NK-92 (cell line): Measurements from ENCODE around the gene NUF2.
"Not testable (repeated sequence)": the region's sequence is repeated elsewhere in the genome, so short reads cannot be mapped to it uniquely, and the experiment has no call there.

Experiments
- DNase-seq: peaks from one replicate; lab custom pipeline; 2025; ENCODE audit not compliant: unreplicated experiment; lab: John Stamatoyannopoulos, UW

NUF2 gene

DNA sequence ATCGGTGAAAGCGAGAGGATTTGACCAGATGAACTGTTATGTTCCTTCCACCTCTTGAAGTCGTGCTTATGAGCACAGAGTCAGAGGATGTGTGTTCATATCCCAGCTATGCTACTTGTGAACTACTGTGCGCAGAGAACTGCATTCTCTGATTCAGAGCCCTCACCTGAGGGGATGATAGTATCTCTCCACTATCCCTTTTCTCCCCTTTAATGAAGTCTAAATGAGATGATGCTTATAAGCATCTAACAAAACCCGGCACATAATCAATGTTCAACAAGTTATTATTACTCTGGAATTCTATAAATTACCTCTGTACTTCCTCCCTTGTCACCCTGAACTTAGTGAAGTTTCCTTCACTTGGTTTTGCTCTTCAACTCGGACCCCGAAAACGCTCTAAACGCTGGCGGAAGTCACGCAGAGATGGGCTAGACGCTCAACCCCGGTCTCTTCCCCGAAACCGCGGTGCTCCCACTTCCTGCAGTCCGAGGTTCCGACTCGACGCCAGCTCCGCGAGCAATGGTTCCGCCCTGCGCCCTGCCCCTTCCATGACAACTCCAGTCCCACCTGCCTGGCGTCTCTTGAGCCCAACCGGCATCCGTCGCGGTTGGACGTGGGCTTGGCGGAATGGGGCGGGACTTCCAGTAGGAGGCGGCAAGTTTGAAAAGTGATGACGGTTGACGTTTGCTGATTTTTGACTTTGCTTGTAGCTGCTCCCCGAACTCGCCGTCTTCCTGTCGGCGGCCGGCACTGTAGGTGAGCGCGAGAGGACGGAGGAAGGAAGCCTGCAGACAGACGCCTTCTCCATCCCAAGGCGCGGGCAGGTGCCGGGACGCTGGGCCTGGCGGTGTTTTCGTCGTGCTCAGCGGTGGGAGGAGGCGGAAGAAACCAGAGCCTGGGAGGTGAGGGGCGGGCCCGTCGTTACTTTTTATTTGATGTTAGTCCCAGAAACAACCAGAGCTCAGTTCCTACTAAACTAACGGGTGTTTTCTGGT is at the start of gene NUF2:
TSS of gene NUF2 (plus strand) at position 644 of the 995 bp plus-strand sequence. CDS start 4,098 bp downstream, outside the sequence.
- peak; percentile 84 for DNase-seq

DNA sequence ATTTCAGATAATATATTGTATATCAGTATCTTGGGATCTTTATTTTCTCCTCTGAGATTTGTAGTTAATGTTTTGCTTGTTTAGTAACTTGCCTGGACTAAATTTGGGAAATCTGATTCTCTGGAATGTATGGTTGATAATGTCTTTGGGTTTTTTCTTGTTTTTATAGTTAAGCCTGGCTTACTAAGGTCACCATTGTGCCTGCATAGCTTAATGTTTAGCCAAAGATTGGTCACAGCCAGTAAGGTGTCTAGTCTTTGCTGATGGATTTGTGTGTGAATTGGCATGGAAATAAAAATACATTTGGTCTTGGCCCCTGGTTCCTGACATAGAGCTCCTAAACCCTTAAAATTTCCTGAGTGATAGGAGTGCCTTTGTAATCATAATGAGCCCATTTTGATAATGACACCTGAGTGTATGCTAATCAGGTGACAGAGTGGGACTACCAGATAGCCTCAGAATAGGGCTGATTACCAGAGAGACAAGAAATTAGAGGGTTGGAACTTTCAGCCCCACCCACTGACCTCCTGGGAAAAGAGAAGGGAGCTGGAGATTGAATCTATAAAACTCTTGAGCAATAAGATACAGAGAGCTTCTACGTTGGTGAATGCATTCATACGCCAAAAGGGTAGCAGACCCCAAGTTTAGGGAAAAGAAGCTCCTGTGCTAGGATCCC is 47.9 kb upstream of the NUF2 start:
- no peak for DNase-seq

DNA sequence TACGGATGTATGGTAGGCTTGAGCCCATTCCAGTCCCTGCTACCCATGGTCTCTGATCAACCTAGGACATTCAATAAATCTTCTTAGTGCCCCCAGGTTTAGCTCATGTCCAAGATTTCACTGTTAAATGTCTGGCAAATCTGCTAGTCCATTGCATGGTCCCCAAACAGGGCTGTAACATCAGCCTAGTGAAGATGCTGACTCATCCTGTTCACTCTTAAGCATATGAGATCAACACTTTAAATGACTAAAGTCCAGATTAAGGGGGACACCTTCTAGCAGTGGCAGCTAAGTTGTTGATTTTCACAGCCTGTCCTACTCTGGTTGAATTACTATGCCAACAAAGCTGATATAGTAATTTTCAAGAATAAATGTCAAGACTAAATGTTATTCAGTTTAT is 46.5 kb upstream of the NUF2 start:
- DNase-seq = no peak

DNA sequence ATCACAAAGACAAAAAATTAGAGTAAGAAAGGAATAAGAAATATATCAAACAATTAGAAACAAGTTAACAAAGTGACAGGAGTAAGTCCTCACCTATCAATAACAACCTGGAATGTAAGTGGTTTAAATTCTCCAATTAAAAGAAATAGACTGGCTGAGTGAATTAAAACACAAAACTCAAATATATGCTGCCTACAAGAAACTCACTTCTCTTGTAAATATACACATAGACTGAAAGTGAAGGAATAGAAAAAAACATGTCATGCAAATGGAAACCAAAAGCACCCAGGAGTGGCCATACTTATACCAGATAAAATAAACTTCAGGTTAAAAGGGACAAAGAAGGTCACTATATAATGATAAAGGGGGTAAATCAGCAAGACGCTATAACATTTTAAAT is 43.2 kb upstream of the NUF2 start:
- no peak for DNase-seq

DNA sequence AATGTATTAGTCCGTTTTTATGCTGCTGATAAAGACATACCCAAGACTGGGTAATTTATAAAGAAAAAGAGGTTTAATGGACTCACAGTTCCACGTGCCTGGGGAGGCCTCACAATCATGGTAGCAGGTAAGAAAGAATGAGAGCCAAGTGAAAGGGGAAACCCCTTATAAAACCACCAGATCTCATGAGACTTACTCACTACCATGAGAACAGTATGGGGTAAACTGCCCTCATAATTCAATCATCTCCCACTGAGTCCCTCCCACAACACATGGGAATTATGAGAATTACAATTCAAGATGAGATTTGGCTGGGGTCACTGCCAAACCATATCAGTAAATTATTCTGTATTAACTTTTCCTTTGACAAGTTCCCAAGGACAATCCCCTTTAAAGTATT is 36.9 kb upstream of the NUF2 start:
- not testable (repeated sequence) for DNase-seq

DNA sequence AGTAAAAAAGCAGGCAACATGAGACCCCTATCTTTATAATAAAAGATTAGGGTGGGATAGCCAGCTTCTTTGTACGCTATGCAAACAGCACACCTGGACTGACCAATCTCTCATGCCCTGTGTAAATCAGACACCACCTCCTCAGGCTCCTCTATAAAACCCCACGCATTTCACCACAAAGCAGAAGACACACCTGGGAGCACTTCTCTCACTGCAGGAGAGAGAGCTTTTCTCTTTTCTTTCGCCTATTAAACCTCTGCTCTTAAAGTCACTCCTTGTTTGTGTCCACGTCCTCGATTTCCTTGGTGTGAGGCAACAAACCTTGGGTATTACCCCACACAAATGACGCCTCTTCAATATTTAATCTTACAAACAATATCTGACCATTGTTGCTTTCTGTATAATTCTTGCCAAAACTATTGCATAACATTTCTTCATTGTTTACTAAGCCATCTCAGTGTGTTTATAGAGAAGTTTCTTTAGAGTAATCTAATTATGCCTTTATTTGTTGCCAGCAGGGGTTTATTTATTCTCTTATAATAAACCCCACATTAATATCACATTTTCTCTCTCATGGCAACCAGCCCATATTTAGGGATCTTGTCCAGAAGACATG is 31.6 kb upstream of the NUF2 start:
- DNase-seq = no peak

DNA sequence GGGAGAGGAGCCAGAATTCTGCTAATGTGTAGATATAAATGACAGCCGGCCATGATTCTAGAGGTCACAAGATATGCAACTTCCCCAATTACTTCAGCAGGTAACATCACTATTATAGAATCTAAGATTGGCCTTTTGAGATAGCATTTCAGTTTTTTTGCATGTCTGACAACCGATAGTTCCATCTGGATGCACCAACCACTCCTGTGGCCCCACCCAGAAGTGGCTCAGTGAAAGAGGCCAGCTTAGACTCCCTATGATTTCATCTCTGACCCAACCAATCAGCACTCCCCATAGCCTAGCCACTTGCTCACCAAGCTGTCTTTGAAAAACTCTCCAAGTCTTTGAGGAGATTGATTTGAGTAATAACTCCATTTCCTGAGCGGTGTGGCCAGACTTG is 30.3 kb upstream of the NUF2 start:
- no peak for DNase-seq

DNA sequence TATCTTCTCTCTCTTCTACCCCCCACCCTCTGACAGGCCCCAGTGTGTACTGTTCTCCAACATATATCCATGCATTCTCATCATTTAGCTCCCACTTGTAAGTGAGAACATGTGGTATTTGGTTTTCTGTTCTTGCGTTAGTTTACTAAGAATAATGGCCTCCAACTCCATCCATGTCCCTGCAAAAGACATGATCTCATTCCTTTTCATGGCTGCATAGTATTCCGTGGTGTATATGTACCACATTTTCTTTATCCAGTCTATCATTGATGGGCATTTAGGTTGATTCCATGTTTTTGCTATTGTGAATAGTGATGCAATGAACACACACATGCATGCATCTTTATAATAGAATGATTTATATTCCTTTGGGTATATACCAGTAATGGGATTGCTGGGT is 29.6 kb upstream of the NUF2 start:
- not testable (repeated sequence) for DNase-seq

DNA sequence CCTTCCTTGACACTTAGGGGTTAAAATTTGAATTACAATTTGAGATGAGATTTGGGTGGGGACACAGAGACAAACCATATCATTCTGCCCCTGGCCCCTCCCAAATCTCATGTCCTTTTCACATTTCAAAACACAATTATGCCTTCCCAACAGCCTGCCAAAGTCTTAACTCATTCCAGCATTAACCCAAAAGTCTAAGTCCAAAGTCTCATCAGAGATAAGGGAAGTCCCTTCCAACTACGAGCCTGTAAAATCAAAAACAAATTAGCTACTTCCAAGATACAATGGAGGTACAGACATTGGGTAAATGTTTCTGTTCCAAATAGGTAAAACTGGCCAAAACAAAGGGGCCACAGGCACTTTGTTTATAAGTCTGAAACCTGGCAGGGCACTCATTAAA is 28.3 kb upstream of the NUF2 start:
- not testable (repeated sequence) for DNase-seq

DNA sequence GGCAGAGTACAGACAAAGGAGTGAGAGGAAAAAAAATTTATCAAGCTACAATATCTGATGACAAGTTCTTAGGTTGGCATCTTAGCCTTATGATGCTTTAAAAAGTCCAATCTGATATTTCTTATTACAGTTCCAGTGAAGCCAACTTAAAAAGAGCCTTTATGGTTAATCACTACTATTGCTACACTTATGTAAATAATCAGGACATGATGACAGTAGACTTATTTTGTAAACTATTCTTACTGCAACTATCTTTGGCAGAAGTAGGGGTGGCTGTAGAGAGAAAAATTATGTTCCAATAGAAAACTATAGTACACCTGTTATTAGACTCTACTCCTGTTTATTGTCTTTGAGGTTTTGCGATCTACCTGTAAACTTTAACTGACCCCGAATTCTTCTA is 25.8 kb upstream of the NUF2 start:
- DNase-seq = no peak

DNA sequence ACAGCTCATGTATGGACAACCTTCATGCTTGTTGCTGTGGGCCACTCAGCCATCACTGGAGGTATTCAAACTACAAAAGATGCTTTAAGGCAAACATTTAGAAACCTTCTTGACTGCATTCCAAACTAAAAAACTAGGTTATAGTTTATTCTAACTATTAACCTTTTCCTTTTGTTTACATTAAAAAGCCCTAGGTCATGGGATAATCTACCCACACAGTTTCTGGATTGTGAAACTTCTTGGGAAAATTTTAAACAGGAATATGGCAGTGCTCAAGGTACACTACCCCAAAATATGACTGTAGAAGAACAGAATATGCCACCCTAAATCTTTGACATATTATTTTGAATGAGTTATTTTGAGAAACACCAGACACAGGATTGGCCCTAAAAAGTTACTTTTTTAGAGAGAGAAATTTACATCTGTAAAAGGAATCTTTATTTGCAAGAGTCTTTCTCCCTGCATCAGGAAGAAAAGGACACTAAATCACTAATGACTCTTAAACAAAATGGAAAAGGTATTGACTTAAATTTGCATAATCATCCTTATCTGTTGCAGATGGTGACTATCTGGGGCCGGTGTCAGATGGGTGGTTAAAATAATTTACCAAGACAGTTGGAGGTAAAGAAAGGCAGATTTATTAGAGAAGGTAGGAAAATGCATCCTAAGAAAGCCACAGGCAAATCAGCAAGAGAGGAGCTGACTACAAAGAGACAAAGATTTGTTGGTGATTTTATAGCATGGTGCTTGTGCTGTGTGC is 25.1 kb upstream of the NUF2 start:
- DNase-seq = no peak

DNA sequence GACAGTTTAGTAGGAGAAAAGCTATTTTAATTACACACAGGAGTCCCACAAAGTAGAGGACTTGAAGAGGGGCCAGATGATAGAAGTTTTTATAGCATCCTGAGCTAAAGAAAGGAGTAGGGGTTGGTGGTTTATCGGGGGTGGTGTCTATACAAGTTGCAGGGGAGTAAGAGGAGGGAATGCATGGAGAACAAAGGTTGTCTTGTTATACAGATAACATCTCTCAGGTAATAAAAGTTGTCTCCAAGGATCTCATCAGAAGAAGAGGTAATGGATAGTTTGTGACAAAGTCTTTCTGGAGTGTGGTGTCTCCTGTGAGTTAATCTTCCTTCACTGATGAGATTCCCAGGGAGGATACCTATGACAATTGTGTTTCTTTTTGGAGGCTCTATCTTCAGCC is 23.4 kb upstream of the NUF2 start:
- no peak for DNase-seq

DNA sequence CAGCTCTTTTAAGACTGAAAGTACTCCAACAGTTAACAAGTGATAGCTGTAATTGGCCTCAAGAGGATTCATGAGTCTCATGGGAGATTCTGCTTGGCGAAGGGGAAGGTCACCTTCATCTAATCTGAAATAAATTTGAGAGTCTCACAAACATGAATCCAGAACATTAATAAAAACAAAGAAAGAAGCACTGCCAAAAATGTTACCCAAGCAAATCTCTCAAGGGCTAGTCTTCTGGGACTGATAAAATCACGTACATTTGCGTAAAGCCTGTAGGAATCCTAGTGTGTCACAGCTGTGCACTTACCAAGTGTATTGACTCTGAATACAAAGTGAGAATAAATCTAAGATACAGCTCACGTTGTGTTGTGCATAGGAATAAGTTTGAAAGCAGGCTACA is 21.2 kb upstream of the NUF2 start:
- no peak for DNase-seq

DNA sequence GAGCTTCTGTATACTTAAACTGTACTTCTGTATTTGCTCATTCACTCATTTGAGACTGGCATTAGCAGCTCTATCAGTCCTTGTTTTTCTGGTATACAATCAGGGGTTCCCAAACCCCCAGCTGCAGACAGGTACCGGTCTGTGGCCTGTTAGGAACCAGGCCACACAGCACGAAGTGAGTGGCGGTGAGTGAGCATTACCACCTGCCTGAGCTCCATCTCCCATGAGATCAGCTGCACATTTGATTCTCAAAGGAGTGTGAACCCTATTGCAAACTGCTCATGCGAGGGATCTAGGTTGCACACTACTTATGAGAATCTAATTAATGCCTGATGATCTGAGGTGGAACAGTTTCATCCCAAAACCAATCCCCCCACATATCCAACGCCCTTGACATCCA is 18.2 kb upstream of the NUF2 start:
- DNase-seq = no peak

DNA sequence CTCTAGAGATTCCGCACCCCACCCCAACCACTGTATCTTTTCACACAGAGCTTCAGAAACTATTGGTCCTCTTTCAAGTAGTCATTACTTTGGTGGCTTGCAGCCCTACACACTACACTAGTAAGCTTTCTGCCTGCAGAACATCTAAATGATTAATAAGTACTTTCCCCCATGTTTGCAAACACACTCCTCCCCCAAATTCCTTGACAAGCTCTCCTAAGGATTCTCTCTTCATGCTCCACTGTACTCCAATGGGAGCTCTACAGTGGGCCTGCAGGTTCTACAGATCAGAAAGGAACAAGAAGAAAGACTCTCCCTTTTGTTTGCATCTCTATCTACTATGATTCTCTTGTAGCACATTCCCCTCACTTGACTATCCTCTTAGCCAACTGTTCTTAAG is 16.3 kb upstream of the NUF2 start:
- no peak for DNase-seq

DNA sequence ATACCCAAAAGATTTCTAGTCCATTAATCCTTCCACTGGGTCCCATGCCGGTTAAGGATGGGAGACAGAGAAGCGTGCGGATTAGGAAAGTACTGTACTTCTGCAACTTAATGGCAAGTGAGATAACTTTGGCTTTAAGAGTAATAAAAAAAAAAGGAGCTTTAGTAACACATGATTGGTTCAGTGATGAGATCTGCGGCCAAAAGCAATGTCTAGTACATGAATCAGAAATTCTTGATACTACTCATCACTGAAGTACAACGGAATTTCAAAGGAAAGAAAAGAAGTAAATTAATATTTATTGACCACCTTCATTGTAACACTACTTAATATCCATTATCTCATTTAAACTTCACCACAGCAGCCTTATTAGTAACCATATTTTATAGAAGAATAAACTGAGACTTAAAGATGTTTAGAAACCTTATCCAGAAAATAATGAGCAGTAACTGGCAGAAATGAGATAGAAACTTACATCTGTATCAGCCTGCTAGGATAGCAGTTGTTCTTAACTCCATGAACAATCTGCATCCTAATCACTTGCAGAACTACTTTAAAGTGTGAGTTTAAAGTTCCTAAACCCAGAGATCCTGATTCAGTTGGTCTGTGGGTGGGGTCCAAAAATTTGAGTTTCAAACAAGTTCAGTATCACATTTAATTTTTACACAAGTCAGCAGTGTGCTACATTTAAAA is 14.1 kb upstream of the NUF2 start:
- no peak for DNase-seq

DNA sequence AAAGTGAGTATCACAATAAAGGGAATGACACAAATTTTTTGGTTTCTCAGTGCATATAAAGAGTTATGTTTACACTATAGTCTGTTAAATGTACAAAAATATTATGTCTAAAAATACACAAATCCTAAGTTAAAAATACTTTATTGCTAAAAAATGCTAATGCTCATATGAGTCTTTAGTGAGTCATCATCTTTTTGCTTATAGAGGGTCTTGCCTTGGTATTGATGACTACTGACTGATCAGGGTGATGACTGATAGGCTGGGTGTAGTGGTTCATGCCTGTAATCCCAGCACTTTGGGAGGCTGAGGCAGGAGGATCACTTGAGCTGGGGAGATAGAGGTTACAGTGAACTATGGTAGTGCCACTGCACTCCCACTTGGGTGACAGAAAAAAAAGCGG is 12.9 kb upstream of the NUF2 start:
- DNase-seq = no peak

DNA sequence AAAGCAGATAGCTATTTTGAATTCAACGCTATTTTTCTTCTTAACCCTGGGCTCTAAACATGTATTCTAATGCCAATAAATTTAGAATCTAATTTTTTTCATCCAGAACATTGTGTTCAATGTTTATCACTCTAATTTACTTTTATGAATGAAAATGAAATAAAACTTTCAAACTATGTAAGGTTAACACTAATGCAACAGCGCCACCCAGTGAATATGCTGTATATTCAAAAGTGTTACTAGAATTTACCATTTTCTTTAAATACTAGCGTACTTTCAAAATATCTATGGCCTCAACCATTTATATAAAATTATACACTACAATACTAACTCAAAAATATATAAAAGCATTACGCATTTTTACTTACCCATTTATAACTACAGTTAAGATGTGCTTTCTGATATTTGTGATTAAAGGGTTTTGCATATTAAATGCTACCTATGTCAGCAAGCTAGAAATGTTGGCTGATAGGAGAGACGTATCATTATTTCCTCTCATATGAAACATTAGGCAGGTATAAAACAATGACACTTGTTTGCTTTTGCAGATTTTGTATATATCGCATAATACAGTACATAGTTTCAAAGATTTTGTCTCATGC is 5.9 kb upstream of the NUF2 start:
- DNase-seq = no peak

DNA sequence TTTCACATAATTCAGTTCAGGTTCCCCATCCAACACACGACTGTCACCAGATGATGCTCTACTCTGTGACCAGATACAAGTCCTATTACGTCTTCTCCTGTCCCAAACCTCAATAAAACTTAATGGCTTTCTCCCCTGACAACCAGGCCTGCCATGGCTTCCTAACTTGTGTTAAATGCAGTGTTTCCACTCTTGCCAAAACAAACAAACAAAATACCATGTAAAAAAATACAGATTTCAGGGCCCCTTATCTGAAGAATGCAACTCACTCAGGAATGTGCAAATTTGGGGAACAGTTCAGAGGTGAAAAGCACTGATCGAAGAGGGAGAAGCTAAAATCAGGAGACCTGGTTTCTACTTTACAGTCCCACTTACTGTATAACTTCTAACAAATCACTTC is 863 bp upstream of the NUF2 start:
- no peak for DNase-seq

DNA sequence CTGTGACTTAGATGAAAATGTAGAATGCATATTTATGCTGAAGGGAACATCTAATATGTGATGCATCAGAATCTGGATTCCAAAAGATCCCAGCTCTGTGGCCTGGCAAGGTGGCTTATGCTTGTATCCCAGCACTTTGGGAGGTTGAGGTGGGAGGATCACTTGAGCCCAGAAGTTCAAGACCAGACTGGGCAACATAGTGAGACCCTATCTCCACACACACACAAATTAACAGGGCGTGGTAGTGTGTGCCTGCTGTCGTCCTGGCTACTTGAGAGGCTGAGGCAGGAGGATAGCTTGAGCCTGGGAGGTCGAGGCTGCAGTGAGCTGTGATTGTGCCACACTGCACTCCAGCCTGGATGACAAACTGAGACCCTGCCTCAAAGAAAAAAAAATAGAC is 1.6 kb downstream of the NUF2 start:
- DNase-seq = not testable (repeated sequence)
